ENCODE measurements around the gene TAF4B. TPM values are rescaled to one million over a fixed set of nuclear protein-coding genes. Genes with fewer than 3 reads are reported as not detected.

TAF4B gene
- total RNA-seq, 1 donor = 5.1 TPM

- H2AFZ ChIP-seq (ENCODE audit: low read length) = no peak overlapping the region
- H3K4me2 ChIP-seq (ENCODE audit: insufficient read depth, low read length) = no peak overlapping the region
- H3K9me3 ChIP-seq (ENCODE audit: low read depth, low read length) = no peaks in the 10 kb centered on the region
- no peaks in the 10 kb centered on the region for H4K20me1 ChIP-seq (ENCODE audit: insufficient read depth, low read length)
- TF ChIP-seq, protein P1, sequence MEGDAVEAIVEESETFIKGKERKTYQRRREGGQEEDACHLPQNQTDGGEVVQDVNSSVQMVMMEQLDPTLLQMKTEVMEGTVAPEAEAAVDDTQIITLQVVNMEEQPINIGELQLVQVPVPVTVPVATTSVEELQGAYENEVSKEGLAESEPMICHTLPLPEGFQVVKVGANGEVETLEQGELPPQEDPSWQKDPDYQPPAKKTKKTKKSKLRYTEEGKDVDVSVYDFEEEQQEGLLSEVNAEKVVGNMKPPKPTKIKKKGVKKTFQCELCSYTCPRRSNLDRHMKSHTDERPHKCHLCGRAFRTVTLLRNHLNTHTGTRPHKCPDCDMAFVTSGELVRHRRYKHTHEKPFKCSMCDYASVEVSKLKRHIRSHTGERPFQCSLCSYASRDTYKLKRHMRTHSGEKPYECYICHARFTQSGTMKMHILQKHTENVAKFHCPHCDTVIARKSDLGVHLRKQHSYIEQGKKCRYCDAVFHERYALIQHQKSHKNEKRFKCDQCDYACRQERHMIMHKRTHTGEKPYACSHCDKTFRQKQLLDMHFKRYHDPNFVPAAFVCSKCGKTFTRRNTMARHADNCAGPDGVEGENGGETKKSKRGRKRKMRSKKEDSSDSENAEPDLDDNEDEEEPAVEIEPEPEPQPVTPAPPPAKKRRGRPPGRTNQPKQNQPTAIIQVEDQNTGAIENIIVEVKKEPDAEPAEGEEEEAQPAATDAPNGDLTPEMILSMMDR (IDR thresholded peaks at IDR 0.05; ENCODE audit: extremely low read depth, low read depth, low read length) = no peak
- no peaks in the 10 kb centered on the region for H3K27me3 ChIP-seq (ENCODE audit: insufficient read depth, low read length)
- no peaks in the 10 kb centered on the region for H3K79me2 ChIP-seq (ENCODE audit: insufficient read depth, low read length)
- no peak for DNase-seq (ENCODE audit: insufficient read length, low spot score, missing footprints)
- H3K4me1 ChIP-seq (ENCODE audit: insufficient read depth, low read length) = no peaks in the 10 kb centered on the region
- H3K27ac ChIP-seq (ENCODE audit: low read depth, low read length) = no peak overlapping the region
- H3K4me3 ChIP-seq (ENCODE audit: insufficient read depth, low read length) = no peak overlapping the region
- H3K36me3 ChIP-seq (ENCODE audit: insufficient read depth, low read length) = no peaks in the 10 kb centered on the region
Observed at GRCh38 chr18:26332991-26333390, 106.7 kb downstream of the TAF4B start.

- Histone ChIP-seq H3K36me3 (ENCODE audit: insufficient read depth, low read length) (no peaks in the 10 kb centered on the region), H3K27me3 (ENCODE audit: insufficient read depth, low read length) (no peaks in the 10 kb centered on the region), H3K9me3 (ENCODE audit: low read depth, low read length) (no peaks in the 10 kb centered on the region), H4K20me1 (ENCODE audit: insufficient read depth, low read length) (no peaks in the 10 kb centered on the region), H3K4me2 (ENCODE audit: insufficient read depth, low read length) (no peak overlapping the region), H2AFZ (ENCODE audit: low read length) (no peak overlapping the region), H3K79me2 (ENCODE audit: insufficient read depth, low read length) (no peaks in the 10 kb centered on the region), H3K4me1 (ENCODE audit: insufficient read depth, low read length) (no peaks in the 10 kb centered on the region), H3K27ac (ENCODE audit: low read depth, low read length) (no peak overlapping the region), H3K4me3 (ENCODE audit: insufficient read depth, low read length) (no peak overlapping the region)
- DNase-seq (ENCODE audit: insufficient read length, low spot score, missing footprints) = no peak
- TF ChIP-seq, protein P1 (IDR thresholded peaks at IDR 0.05; ENCODE audit: extremely low read depth, low read depth, low read length) = no peak
Observed at GRCh38 chr18:26335156-26335555, 108.9 kb downstream of the TAF4B start.

GRCh38 chr18:26335571-26336487 lies 109.6 kb downstream of the TAF4B start:
- Histone ChIP-seq H3K4me3 (ENCODE audit: insufficient read depth, low read length) (no peak overlapping the region), H3K9me3 (ENCODE audit: low read depth, low read length) (no peaks in the 10 kb centered on the region), H3K4me1 (ENCODE audit: insufficient read depth, low read length) (no peaks in the 10 kb centered on the region), H3K79me2 (ENCODE audit: insufficient read depth, low read length) (no peaks in the 10 kb centered on the region), H4K20me1 (ENCODE audit: insufficient read depth, low read length) (no peaks in the 10 kb centered on the region), H3K27me3 (ENCODE audit: insufficient read depth, low read length) (no peaks in the 10 kb centered on the region), H2AFZ (ENCODE audit: low read length) (no peak overlapping the region), H3K27ac (ENCODE audit: low read depth, low read length) (no peak overlapping the region), H3K36me3 (ENCODE audit: insufficient read depth, low read length) (no peaks in the 10 kb centered on the region), H3K4me2 (ENCODE audit: insufficient read depth, low read length) (no peak overlapping the region)
- DNase-seq (ENCODE audit: insufficient read length, low spot score, missing footprints) = no peak
- TF ChIP-seq, protein P1 (IDR thresholded peaks at IDR 0.05; ENCODE audit: extremely low read depth, low read depth, low read length) = no peak

DNA sequence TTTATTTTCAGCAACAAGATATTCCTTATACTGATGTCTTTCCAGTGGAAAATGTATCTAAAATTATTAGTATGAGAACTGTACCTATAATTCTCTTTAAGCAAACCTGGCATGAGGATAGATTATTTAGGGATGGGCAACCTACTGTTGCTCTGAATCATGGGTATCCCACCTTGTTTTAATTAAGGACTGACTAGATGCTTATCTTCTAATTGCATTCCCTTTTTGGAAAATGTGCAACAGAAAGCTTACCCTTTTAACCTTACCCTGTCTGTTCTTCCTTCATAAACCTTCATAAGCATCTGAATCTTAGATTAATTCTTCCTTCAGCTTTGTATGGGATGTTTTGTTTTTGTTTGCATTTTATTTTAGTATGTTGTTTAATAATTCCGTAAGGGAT lies 110.3 kb downstream of the TAF4B start:
- H3K79me2 ChIP-seq (ENCODE audit: insufficient read depth, low read length) = no peaks in the 10 kb centered on the region

More for the DNA sequence above, 110.3 kb downstream of the TAF4B start:
- no peak overlapping the region for H3K27ac ChIP-seq (ENCODE audit: low read depth, low read length)
- DNase-seq (ENCODE audit: insufficient read length, low spot score, missing footprints) = no peak
- H3K4me2 ChIP-seq (ENCODE audit: insufficient read depth, low read length) = no peak overlapping the region
- TF ChIP-seq, protein P1 (IDR thresholded peaks at IDR 0.05; ENCODE audit: extremely low read depth, low read depth, low read length) = no peak
- H3K9me3 ChIP-seq (ENCODE audit: low read depth, low read length) = no peaks in the 10 kb centered on the region
- H2AFZ ChIP-seq (ENCODE audit: low read length) = no peak overlapping the region
- no peaks in the 10 kb centered on the region for H3K4me1 ChIP-seq (ENCODE audit: insufficient read depth, low read length)
- H3K27me3 ChIP-seq (ENCODE audit: insufficient read depth, low read length) = no peaks in the 10 kb centered on the region
- H3K4me3 ChIP-seq (ENCODE audit: insufficient read depth, low read length) = no peak overlapping the region
- H4K20me1 ChIP-seq (ENCODE audit: insufficient read depth, low read length) = no peaks in the 10 kb centered on the region
- H3K36me3 ChIP-seq (ENCODE audit: insufficient read depth, low read length) = no peaks in the 10 kb centered on the region

Data from osteoblast (primary cell).